ENCODE measurements around the gene CLCNKA. TPM values are rescaled to one million over a fixed set of nuclear protein-coding genes. Genes with fewer than 3 reads are reported as not detected.

The CLCNKA gene
- total RNA-seq, 1 experiment from 2014 or later = not detected

- no peak for DNase-seq
- peaks cover 5% of the 10 kb centered on the region; the same call in 1 of the 2 replicates for H3K4me1 ChIP-seq
- Mint-ChIP-seq H3K36me3 (ENCODE audit: insufficient read depth, unreplicated experiment) (no peaks in the 10 kb centered on the region), H3K4me3 (ENCODE audit: unreplicated experiment) (no peak overlapping the region), H3K4me1 (ENCODE audit: low read depth, unreplicated experiment) (no peaks in the 10 kb centered on the region), H3K27ac (ENCODE audit: unreplicated experiment) (no peak overlapping the region), H3K9me3 (ENCODE audit: unreplicated experiment) (no peaks in the 10 kb centered on the region), H3K27me3 (ENCODE audit: insufficient read depth, unreplicated experiment) (no peaks in the 10 kb centered on the region)
- no peak overlapping the region for H3K4me3 ChIP-seq (ENCODE audit: low read depth, low read length)
- no peaks in the 10 kb centered on the region for H3K9me3 ChIP-seq
- intact Hi-C loops (cut with micrococcal nuclease; ENCODE audit: unreplicated experiment) = loop anchor here (5.0 kb wide), 1 partner anchor 57 kb away; no protein-coding TSS in a partner anchor
- no peaks in the 10 kb centered on the region for H3K27me3 ChIP-seq (replicated peaks; ENCODE audit: control insufficient read depth, insufficient read depth, low read length)
- CTCF ChIA-PET = interaction anchor here (1.2 to 3.3 kb wide), 3 partner anchors 74 to 109 kb away, joined by 3 to 24 read pairs (median 23); no protein-coding TSS in a partner anchor
- POLR2A ChIA-PET = no interaction called here
- TF ChIP-seq CTCF (IDR thresholded peaks at IDR 0.05; ENCODE audit: insufficient read depth in 1 of 2, low read depth in 1 of 2, low read length in 1 of 2, severe bottlenecking in 1 of 2, unreplicated experiment in 1 of 2) = no peak
- no TSS peak for BruUV-seq (replicated peaks)
- H3K36me3 ChIP-seq (ENCODE audit: control insufficient read depth, insufficient read depth, low read length) = no peaks in the 10 kb centered on the region
Measured at GRCh38 chr1:16080422-16081150, 58.8 kb downstream of the CLCNKA start.

GRCh38 chr1:16081636-16082035 is 59.8 kb downstream of the CLCNKA start:
- POLR2A ChIA-PET = no interaction called here
- Mint-ChIP-seq H3K9me3 (ENCODE audit: unreplicated experiment) (no peaks in the 10 kb centered on the region), H3K27ac (ENCODE audit: unreplicated experiment) (no peak overlapping the region), H3K4me1 (ENCODE audit: low read depth, unreplicated experiment) (no peaks in the 10 kb centered on the region), H3K4me3 (ENCODE audit: unreplicated experiment) (no peak overlapping the region), H3K27me3 (ENCODE audit: insufficient read depth, unreplicated experiment) (no peaks in the 10 kb centered on the region), H3K36me3 (ENCODE audit: insufficient read depth, unreplicated experiment) (no peaks in the 10 kb centered on the region)
- H3K4me1 ChIP-seq = peaks cover 5% of the 10 kb centered on the region; the same call in 1 of the 2 replicates
- TF ChIP-seq CTCF (IDR thresholded peaks at IDR 0.05; ENCODE audit: insufficient read depth in 1 of 2, low read depth in 1 of 2, low read length in 1 of 2, severe bottlenecking in 1 of 2, unreplicated experiment in 1 of 2) = no peak
- H3K27me3 ChIP-seq (replicated peaks; ENCODE audit: control insufficient read depth, insufficient read depth, low read length) = no peaks in the 10 kb centered on the region
- no peaks in the 10 kb centered on the region for H3K36me3 ChIP-seq (ENCODE audit: control insufficient read depth, insufficient read depth, low read length)
- BruUV-seq (replicated peaks) = no TSS peak
- no peaks in the 10 kb centered on the region for H3K9me3 ChIP-seq
- intact Hi-C loops (cut with micrococcal nuclease; ENCODE audit: unreplicated experiment) = loop anchor here (2.0 to 5.0 kb wide), 2 partner anchors 31 to 56 kb away; no protein-coding TSS in a partner anchor
- CTCF ChIA-PET = interaction anchor here (0.6 to 2.8 kb wide), 8 partner anchors 8 to 201 kb away, joined by 3 to 11 read pairs (median 6); partner anchors contain the start of genes EPHA2 and FAM131C
- H3K4me3 ChIP-seq (ENCODE audit: low read depth, low read length) = no peak overlapping the region
- no peak for DNase-seq

GRCh38 chr1:16082283-16083038 is 60.6 kb downstream of the CLCNKA start:
- H3K9me3 Mint-ChIP-seq (ENCODE audit: unreplicated experiment) = no peaks in the 10 kb centered on the region
- no peak overlapping the region for H3K4me3 Mint-ChIP-seq (ENCODE audit: unreplicated experiment)
- POLR2A ChIA-PET = no interaction called here
- H3K4me3 ChIP-seq (ENCODE audit: low read depth, low read length) = no peak overlapping the region
- H3K4me1 ChIP-seq = peaks cover 5% of the 10 kb centered on the region; the same call in 1 of the 2 replicates
- TF ChIP-seq CTCF (IDR thresholded peaks at IDR 0.05; ENCODE audit: insufficient read depth in 1 of 2, low read depth in 1 of 2, low read length in 1 of 2, severe bottlenecking in 1 of 2, unreplicated experiment in 1 of 2) = peak; percentile 83 to 89
- no peaks in the 10 kb centered on the region for H3K9me3 ChIP-seq
- intact Hi-C loops (cut with micrococcal nuclease; ENCODE audit: unreplicated experiment) = loop anchor here (2.0 to 5.0 kb wide), 2 partner anchors 30 to 55 kb away; no protein-coding TSS in a partner anchor
- CTCF ChIA-PET = interaction anchor here (0.5 to 2.8 kb wide), 16 partner anchors 9 to 283 kb away, joined by 3 to 11 read pairs (median 6); partner anchors contain the start of genes EPHA2 and FAM131C
- DNase-seq = peak; percentile 64 to 79
- BruUV-seq (replicated peaks) = no TSS peak
- no peaks in the 10 kb centered on the region for H3K36me3 Mint-ChIP-seq (ENCODE audit: insufficient read depth, unreplicated experiment)
- H3K36me3 ChIP-seq (ENCODE audit: control insufficient read depth, insufficient read depth, low read length) = no peaks in the 10 kb centered on the region
- no peaks in the 10 kb centered on the region for H3K4me1 Mint-ChIP-seq (ENCODE audit: low read depth, unreplicated experiment)
- H3K27me3 ChIP-seq (replicated peaks; ENCODE audit: control insufficient read depth, insufficient read depth, low read length) = no peaks in the 10 kb centered on the region
- no peaks in the 10 kb centered on the region for H3K27me3 Mint-ChIP-seq (ENCODE audit: insufficient read depth, unreplicated experiment)
- peak overlapping the region; percentile 63 for H3K27ac Mint-ChIP-seq (ENCODE audit: unreplicated experiment)

Data from Caco-2 (cell line).